Endothelial cell of hepatic sinusoid (primary cell): Measurements from ENCODE around the gene GNPAT.

Source experiments
- in situ Hi-C: cut with HindIII; loops from 2 replicates; pipeline ENCODE4 v1.10.0; 2017; ENCODE audit warnings: low sequenced_read_pairs

The GNPAT gene

DNA sequence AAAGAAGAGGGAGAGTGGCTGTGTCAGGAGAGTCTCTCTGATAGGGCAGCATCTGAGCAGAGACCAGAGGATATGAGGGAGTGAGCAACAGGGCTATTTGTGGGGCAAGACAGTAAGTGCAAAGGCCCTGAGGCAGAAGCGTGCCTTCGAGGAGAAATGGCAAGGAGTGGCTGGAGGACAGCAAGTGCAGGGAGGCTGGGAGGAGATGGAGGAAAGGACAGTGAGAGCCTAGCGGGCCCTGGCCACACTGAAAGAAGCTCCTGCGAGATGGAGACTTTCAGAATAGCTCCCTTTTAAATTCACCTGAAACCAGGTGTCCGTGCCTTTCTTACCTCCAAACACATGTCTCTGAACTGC lies 71.4 kb downstream of the GNPAT start:
- in situ Hi-C loops = no loop called here

DNA sequence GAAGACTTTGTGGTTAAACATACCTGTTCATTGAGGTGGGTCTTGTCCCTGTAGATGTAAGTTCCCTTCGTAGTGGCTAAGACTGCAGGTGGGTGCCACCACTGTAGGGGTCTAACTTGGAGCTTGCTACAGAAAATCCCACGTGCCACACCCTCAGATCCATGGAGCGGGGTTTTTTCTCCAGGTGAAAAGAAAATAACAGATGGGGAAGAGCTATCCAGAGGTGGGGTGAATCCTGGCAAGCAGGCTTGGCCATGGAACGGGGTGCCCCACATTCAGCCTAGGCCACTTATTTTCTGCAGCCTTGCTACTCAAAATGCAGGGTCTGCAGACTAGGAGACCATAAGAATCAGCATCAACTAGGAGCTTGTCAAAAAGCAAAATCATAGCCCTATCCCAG lies 72.6 kb downstream of the GNPAT start:
- in situ Hi-C loops = no loop called here

- in situ Hi-C loops = loop anchor here (5.0 kb wide), 1 partner anchor 99 kb away; no protein-coding TSS in a partner anchor
Measured at GRCh38 chr1:231315887-231316286, 74.9 kb downstream of the GNPAT start.

DNA sequence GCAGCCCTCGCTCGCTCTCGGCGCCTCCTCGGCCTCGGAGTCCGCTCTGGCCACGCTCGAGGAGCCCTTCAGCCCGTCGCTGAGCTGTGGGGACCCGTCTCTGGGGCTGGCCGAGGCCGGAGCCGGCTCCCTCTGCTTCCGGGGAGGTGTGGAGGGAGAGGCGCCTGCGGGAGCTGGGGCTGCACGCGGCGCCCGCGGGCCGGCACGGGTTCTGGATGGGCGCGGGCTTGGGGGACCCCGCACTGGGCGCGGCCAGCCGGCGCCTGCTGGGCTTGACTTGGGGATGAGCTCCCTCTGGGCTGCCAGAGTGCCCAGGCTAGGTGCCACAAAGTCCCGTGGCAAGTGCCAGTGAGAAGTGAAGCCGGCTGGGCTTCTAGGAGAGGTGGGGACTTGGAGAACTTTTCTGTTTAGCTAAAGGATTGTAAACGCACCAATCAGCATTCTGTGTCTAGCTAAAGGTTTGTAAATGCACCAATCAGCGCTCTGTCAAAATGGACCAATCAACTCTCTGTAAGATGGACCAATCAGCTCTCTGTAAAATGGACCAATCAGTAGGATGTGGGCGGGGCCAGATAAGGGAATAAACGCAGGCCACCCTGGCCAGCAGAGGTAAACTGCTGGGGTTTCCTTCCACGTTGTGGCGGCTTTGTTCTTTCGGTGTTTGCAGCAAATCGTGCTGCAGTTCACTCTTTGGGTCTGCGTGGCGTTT lies 76.4 kb downstream of the GNPAT start:
- in situ Hi-C loops = loop anchor here (5.0 kb wide), 1 partner anchor 100 kb away; no protein-coding TSS in a partner anchor

- in situ Hi-C loops = loop anchor here (5.0 kb wide), 1 partner anchor 101 kb away; no protein-coding TSS in a partner anchor
Measured at GRCh38 chr1:231318015-231318355, 77.0 kb downstream of the GNPAT start.

DNA sequence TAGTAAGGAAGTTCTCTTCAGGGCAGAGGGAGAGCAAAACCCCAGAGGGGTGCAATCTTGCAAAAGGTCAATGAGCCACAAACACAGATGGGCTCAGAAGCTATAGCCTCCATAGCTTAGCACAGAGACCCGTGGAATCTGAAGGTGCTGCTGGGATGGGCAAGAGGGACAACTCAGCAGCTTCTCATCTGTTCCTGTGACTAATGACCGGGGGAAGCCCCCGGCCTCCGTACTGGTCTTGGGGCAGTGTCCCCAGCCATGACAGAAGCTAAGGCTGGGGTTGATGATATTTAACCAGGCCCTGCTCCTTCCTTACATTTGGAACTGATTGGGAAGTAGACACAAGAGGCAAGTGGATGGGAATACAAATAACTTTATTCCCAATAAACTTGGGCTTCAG lies 77.6 kb downstream of the GNPAT start:
- in situ Hi-C loops = loop anchor here (5.0 kb wide), 1 partner anchor 101 kb away; no protein-coding TSS in a partner anchor

- in situ Hi-C loops = loop anchor here (5.0 kb wide), 1 partner anchor 102 kb away; no protein-coding TSS in a partner anchor
Measured at GRCh38 chr1:231319080-231319479, 78.1 kb downstream of the GNPAT start.

- in situ Hi-C loops = no loop called here
Measured at GRCh38 chr1:231322880-231323530, 82.0 kb downstream of the GNPAT start.

GRCh38 chr1:231324660-231325059 lies 83.6 kb downstream of the GNPAT start:
- in situ Hi-C loops = no loop called here

DNA sequence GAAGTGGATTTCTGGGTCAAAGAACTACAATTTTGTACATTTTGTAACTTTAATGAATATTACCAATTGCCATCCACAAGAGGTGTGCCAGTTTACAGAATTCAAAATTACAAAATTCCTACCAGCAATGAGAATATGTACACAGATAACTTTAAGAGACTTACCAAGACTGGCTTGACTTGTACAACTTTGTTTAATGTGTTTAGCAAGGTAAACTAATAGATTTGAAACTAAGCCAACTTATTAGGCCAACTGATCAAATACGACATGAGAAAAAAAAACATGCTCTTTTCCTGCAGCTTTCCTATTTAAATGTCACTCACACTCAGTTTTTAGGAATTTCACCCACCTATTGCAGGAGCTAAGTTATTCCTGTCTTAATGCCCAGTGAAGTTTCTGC lies 85.2 kb downstream of the GNPAT start:
- in situ Hi-C loops = no loop called here
